ENCODE measurements around the gene SLC9B1.

GRCh38 chr4:102918859-102919258 lies 100.6 kb downstream of the SLC9B1 start:
- TF ChIP-seq CTCF (IDR thresholded peaks at IDR 0.05) = no peak
- no peak for TF ChIP-seq EP300 (IDR thresholded peaks at IDR 0.05)

Measured in stomach (tissue), 4 donors.